Cerebellar cortex (tissue), 1 donor: Measurements from ENCODE around the gene MARS1.
"Not testable (repeated sequence)": the region's sequence is repeated elsewhere in the genome, so short reads cannot be mapped to it uniquely, and the experiment has no call there.

Experiments used
- DNase-seq: peaks from one replicate; pipeline ENCODE4 v3.0.0-alpha.2; 2015; ENCODE audit warnings: low spot score

The MARS1 gene

GRCh38 chr12:57551637-57552305, 63.9 kb downstream of the MARS1 start:
- DNase-seq = no peak

DNA sequence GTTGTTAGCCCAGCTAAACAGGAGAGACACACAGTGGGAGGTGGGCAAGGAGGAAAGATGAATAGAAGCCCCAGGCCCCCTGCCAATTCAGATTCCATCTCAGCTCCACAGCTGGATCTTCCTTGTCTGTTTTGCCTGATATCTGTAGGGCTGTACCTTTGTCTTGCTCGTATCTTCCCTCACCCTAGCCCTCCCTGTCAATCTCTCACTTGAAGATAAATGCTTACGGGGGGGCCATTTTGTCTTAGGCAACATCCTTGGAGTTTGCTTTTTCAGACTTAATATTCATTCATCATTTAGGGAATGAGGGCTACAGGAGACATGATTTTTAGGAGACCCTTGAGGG, 64.4 kb downstream of the MARS1 start:
- no peak for DNase-seq

DNA sequence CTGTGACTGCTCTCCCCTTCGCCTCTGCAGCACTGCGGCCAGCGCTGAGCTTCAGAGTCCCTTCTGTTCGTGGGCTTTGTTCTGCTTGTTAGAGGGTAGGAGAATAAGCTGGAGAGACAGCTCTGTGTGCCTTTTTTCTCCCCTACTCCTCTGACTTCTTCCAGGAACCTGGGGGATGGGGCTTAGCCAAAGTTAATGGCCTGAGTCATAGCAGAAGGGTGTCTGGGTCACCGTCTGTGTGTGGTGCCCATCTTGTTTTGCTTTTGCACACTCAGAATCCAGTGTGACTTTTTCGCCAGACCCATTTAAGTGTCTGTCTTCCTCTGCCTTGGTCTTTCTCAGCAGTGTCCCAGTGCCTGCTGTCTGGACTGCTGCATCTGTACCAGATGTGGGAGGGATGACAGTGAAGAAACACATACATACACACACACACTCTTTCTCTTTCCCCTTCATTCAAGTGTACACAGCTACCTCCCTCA, 65.0 kb downstream of the MARS1 start:
- DNase-seq = no peak

DNA sequence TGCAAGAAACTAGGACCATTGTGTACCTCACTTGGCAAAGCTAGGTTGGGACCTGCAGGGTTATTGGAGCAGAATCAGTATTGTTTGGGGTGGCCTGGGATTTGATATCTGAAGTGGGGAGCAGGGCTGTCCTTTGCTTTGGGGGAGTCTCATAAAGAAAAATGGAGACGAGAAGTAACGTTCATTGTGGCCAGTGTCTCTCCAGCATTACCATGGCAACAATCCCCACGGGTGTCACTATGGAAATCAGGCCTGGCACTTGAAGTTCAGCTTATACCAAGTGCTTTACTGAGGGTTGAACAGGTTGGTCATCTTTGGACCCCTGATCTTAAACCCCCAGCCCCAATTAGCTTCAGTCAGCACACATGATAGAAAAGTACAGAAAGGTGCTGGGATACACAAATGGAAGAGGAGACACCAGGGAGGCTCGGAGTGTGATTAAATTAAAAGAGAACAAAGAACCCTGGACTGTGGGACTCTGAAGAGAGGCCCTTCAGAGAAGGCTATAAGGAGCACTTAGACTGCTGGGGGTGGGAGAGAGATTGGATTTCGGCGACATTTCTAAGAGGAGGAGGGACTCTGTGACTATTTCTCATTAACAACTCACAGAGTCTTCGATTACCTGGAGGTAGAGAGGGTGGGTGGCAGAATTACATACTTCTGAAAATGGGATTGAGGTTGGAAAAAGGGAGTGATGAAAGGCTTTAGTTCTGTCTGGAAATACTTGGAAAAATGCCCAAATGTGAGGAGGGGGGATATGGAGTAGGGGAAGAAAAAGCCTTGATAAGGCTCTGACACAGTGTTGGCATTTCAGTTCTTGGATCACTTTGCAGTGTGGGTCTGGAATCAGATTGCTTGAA, 65.7 kb downstream of the MARS1 start:
- peak; percentile 36 for DNase-seq

DNA sequence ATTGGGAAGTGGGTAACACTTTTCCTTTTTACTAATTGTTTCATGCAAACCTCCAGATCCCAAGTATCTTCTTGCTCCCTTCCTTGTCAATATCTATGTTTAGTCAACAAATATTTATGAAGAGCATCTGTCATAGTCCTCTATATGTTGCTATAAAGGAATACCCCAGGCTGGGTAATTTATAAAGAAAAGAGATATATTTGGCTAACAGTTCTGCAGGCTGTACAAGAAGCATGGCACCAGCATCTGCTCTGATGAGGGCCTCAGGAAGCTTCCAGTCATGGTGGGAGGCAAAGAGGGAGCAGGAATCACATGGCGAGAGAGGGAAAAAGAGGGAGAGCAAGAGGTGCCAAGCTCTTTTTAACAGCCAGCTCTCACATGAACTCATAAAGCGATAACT, 66.6 kb downstream of the MARS1 start:
- DNase-seq = no peak

DNA sequence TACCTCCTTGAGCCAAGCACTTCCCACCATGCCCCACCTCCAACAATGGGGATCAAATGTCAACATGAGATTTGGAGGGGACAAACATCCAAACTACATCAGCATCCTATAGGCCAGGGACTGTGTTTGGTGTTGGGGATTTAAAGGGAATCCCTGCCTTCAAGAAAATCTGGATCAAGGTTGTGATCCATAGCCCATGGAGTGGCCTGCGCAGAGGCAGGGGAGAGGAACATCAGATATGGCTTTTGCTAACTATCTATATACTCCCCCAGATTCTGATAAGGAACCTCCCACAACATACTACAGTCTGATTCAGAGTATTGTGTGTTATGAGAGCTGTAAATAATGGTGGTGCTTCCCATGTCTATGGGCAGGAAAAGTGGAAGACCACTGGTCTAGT, 67.0 kb downstream of the MARS1 start:
- no peak for DNase-seq

GRCh38 chr12:57558864-57559263, 71.0 kb downstream of the MARS1 start:
- no peak for DNase-seq

DNA sequence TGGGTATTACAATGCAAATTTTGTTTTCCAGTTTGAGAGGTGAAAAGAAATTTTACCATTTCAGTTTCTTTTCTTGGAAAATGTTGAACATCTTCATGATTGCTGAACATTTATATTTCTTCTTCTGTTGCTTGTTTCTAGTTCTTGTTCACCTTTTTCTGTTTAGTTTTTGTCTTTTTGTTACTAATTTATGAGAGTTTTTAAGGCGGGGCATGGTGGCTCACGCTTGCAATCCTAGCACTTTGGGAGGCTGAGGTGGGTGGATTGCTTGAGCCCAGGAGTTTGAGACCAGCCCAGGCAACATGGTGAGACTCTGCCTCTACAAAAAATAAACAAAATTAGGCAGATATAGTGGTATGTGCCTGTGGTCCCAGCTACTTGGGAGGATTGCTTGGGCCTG, 72.6 kb downstream of the MARS1 start:
- DNase-seq = no peak

GRCh38 chr12:57561117-57561516, 73.2 kb downstream of the MARS1 start:
- not testable (repeated sequence) for DNase-seq

DNA sequence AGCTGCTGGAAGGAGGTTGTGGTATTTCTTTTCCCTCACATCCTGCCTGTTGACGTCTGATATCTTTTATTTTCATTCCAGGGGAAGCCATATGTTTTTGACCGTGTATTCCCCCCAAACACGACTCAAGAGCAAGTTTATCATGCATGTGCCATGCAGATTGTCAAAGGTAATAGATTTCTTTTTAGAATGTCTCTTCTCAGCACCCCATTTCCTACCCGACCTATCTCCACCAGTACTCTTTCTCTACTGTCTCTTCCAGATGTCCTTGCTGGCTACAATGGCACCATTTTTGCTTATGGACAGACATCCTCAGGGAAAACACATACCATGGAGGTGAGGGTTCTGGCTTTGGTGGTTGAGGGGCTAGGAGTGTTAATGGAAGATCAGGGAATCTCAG, 75.5 kb downstream of the MARS1 start:
- DNase-seq = no peak

DNA sequence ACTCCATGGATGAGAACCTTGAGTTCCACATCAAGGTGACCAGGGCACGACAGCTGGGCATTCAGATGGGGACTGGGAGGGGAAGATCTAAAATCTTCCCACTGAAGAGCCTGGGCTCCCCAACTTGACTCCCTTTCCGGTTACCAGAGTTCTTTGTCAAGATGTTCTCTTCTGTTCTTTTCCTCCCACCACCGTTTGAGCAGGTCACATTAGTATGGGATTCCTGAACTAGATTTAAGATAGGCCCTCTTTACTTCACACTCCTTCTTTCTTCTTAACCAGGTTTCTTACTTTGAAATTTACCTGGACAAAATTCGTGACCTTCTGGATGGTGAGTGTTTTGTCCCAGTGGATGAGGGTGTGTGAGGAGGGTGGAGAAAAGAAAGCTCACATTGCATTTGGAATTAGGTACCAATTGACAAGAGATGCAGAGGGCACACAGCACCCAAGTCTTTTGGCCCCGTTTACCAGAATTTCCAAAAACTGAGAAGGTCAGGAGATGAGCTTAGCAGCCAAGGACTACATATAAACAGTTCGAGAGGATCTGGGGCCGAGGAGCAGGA, 76.4 kb downstream of the MARS1 start:
- DNase-seq = no peak
